ENCODE results near the gene POU2AF2.

- no peak for TF ChIP-seq POLR2A (IDR thresholded peaks at IDR 0.05; ENCODE audit: low read length)
- TF ChIP-seq GATA1 (IDR thresholded peaks at IDR 0.05; ENCODE audit: low read depth, low read length) = no peak
These were observed 26.9 kb downstream of the POU2AF2 start for GRCh38 chr11:111272420-111272819.
